HG03342 (cell line): ENCODE results near the gene CCNG1.
"Not testable (repeated sequence)": the region's sequence is repeated elsewhere in the genome, so short reads cannot be mapped to it uniquely, and the experiment has no call there.

Experiments used
- ATAC-seq: cut with Tn5 transposase; IDR thresholded peaks from one replicate; pipeline ENCODE4 v1.9.1; 2021; ENCODE audit warnings: mild to moderate bottlenecking, moderate library complexity; ENCODE audit not compliant: unreplicated experiment

CCNG1 gene

GRCh38 chr5:163439092-163439425, 1.7 kb downstream of the CCNG1 start:
- no peak for ATAC-seq

- no peak for ATAC-seq
Observed at GRCh38 chr5:163440954-163441353, 3.6 kb downstream of the CCNG1 start.

GRCh38 chr5:163444526-163444925, 7.1 kb downstream of the CCNG1 start:
- ATAC-seq, result no peak

GRCh38 chr5:163445345-163445744, 8.0 kb downstream of the CCNG1 start:
- ATAC-seq, result no peak

- no peak for ATAC-seq
Observed at GRCh38 chr5:163447191-163447590, 9.8 kb downstream of the CCNG1 start.

- no peak for ATAC-seq
Observed at GRCh38 chr5:163447875-163448274, 10.5 kb downstream of the CCNG1 start.

GRCh38 chr5:163448491-163448890, 11.1 kb downstream of the CCNG1 start:
- ATAC-seq, result no peak

- ATAC-seq, result no peak
Observed at GRCh38 chr5:163451489-163451888, 14.1 kb downstream of the CCNG1 start.

GRCh38 chr5:163453705-163454104, 16.3 kb downstream of the CCNG1 start:
- ATAC-seq, result no peak

- not testable (repeated sequence) for ATAC-seq
Observed at GRCh38 chr5:163455406-163455805, 18.0 kb downstream of the CCNG1 start.

- no peak for ATAC-seq
Observed at GRCh38 chr5:163456029-163456589, 18.7 kb downstream of the CCNG1 start.

- no peak for ATAC-seq
Observed at GRCh38 chr5:163456840-163457239, 19.4 kb downstream of the CCNG1 start.

GRCh38 chr5:163458778-163459385, 21.5 kb downstream of the CCNG1 start:
- no peak for ATAC-seq

- peak; percentile 3 for ATAC-seq
Observed at GRCh38 chr5:163459462-163459818, 22.0 kb downstream of the CCNG1 start.

- peak; percentile 82 for ATAC-seq
Observed at GRCh38 chr5:163459819-163460561, 22.6 kb downstream of the CCNG1 start, which contains the start of gene NUDCD2. TSS of gene NUDCD2 (minus strand) at chr5:163460102. CDS start at chr5:163460050, 52 bp downstream.

- no peak for ATAC-seq
Observed at GRCh38 chr5:163460562-163461171, 23.3 kb downstream of the CCNG1 start, which contains the start of gene HMMR. TSS of gene HMMR (plus strand) at chr5:163460632. CDS start at chr5:163460693, 61 bp downstream.

- ATAC-seq, result no peak
Observed at GRCh38 chr5:163463063-163463435, 25.7 kb downstream of the CCNG1 start.

GRCh38 chr5:163467682-163468081, 30.3 kb downstream of the CCNG1 start:
- ATAC-seq, result no peak

GRCh38 chr5:163473635-163474243, 36.3 kb downstream of the CCNG1 start:
- peak; percentile 93 for ATAC-seq

GRCh38 chr5:163475411-163475810, 38.0 kb downstream of the CCNG1 start:
- no peak for ATAC-seq
